ENCODE data around the gene HNRNPM.

DNA sequence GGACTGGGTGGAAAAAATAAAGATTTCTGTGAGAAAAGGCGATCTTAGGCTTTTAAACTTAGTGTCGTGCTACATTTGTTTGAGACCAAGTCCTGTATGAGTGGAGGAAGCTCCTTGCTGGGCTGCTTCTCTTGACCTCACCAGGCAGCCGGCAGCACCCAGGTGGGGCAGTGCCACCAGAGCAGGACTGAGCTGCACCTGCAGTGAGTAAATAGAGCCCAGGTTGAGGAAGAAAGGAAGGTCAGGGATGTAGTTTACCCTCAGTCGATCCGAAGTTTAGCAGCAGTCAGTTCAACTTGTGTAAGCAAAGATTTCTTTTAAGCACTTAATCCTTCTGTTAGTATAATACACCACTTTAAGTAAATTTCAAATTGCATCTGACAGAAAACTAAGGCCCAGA is 13.6 kb downstream of the HNRNPM start:
- TF ChIP-seq, protein P1, sequence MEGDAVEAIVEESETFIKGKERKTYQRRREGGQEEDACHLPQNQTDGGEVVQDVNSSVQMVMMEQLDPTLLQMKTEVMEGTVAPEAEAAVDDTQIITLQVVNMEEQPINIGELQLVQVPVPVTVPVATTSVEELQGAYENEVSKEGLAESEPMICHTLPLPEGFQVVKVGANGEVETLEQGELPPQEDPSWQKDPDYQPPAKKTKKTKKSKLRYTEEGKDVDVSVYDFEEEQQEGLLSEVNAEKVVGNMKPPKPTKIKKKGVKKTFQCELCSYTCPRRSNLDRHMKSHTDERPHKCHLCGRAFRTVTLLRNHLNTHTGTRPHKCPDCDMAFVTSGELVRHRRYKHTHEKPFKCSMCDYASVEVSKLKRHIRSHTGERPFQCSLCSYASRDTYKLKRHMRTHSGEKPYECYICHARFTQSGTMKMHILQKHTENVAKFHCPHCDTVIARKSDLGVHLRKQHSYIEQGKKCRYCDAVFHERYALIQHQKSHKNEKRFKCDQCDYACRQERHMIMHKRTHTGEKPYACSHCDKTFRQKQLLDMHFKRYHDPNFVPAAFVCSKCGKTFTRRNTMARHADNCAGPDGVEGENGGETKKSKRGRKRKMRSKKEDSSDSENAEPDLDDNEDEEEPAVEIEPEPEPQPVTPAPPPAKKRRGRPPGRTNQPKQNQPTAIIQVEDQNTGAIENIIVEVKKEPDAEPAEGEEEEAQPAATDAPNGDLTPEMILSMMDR (IDR thresholded peaks at IDR 0.05), result no peak
- TF ChIP-seq ZFX (IDR thresholded peaks at IDR 0.05; ENCODE audit: borderline replicate concordance), result no peak
